Stimulated activated CD8-positive, alpha-beta memory T cell treated with anti-CD3 and anti-CD28 coated beads, Interleukin-7, amount 100 ng/mL, for 24 hours (primary cell): ENCODE results near the gene TIAM2.
A peak's percentile ranks its signal among the peaks of the same experiment; 100 is the strongest.

Experiments used
- DNase-seq: peaks from one replicate; pipeline ENCODE4 v3.0.0-alpha.2; 2020; ENCODE audit warnings: low read depth

Gene TIAM2

DNA sequence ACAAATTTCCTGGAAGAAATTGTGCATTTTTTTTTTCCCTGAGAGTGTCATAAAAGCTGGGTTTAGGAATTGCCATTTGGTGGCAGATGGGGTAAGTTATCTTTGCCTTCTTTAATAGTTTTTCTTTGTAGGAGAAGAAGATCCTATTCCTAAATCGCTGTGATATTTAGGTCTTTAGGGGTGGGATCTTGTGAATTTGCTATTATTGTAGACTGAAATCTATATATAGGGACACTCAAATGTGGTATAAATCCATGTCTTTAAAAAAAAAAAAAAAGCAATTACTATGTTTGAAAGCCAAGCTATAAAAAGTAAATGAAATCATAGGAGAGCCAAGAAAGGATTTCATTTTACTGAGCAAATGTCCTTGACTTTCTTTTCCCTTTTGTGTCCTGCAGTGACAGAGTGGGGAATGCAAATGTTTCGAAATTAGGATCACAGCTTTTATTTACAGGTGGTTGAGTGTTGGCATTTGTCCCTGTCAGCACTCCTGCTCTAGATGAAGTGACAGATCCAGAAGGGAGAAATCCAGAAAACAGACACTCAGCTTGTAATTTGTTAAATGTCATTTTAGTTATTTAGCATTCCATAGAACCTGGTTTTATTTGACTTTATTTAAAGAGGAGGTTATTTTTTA lies 29.4 kb downstream of the TIAM2 start:
- no peak for DNase-seq

DNA sequence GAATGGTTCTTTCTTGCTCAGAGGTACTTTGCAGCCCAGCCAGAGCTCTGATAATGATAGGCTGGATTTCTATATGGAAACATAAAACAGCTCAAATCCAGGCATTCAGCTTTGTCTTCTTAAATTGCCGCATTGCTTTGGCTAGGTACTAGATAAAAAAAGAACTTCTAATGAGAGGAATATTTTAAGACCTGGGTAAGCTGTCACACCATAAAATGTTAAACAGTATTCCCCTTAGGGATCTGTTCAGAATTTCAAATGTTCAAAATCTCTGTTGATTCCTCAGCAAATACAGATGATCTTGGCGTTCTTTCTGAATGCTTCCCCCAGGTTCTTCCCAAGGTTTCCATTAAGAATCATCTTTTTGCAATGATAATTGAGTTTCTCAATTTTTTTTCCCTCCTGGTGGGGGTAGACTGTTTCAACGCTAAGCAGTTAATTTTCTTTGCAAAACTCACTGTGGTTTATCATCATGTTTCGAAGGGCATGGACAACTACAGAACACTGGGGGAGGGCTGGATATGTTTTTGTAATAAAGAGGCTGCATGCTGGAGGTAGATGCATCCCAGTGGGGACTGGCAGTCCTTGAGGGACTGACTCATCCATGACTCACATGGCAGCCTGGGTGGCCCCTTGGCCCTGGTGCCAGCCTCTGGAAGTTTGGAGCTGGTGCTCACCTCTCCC lies 31.0 kb downstream of the TIAM2 start:
- DNase-seq, result no peak

DNA sequence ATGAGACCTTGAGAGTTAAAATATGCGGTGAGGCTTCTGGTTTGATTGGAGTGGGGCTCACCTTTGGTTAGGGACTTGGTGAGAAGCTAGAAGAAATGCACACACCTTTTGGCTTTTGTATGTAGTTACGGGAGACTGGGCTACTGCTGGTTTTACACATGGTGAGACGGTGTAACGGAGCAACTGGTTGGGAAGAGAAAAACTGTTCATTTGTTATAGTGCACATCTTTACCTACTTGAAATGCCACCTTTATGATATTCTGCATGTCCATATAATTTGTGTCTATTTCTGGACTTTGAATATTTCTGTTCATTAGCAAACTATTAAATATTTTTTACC lies 31.6 kb downstream of the TIAM2 start:
- DNase-seq, result no peak

DNA sequence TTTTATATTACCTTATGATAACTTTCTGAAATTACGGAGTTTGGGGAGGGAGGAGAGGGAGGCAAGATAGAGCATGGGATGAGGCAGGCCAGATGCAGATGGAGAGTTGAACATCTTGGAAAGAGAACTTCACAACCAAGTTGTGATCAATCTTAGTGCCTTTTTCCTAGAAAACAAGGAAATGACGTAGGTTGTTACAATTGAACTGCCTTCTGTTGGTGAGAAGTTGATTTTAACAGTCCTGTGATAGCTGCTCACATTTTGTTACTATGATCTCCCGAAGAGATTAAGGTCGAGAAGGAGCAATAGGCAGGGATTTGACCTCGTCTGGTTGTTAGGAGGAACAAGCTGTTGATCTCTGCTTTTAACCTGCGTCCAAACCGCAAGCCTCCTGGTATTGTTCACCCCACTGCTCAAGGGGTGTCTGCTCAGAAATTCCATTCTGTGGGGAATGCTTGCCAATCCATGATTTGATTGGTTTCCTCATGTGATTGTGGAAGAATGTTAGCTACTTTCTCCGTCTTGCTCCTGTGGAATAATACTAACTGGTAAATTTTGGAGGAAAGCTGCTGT lies 35.1 kb downstream of the TIAM2 start:
- no peak for DNase-seq

DNA sequence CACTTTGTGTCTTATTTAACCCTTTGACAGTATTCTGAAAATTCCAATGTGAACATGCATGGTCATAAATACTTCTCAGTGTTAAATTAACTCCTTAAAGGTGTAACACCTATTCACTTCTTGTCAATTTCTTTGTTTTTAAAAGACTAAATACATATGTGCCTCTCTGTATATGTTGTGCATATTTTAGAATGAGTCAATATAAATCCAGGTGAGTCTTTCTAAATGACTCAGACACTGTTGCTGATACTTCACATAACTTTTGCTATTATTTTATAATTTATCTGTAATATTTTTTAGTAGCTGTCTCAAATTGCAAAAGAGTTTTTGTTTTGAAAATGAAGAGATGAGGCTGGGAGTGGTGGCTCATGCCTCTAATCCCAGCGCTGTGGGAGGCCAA lies 36.0 kb downstream of the TIAM2 start:
- DNase-seq, result no peak

DNA sequence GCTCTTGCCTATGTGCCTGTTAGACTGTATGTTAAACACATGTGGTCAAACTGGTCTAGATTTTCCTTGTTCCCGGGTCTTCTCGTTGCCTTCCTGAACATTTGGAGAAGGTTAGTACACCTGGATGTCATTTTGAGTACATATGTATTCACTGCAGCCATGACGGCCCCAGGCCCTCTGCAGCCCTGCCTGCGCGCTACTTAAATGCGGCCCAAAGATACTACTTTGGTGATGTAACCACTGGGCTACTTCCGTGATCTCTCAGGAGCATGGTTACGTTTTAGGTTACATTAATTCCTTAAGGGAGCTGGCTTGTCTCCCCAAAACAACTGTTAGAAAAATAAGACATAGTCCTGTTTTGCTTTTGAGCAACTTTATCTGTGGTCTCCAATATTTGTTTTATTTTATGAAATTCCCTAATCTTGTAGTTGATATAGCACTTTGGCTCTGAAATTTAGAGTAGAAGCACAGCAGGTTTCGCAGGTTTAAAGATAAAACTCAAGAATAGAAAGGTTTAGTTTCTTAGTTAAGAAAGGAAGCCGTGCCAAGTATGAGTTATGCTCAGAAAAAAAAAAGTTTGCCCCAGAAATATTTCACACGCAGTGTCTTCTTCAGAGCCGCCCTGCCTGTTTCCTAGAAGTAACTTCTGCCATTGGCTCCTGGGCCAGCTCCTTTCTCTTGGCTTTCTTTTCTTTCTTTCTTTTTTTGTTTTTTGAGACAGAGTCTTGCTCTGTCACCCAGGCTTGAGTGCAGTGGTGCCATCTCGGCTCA lies 38.1 kb downstream of the TIAM2 start:
- DNase-seq, result no peak

DNA sequence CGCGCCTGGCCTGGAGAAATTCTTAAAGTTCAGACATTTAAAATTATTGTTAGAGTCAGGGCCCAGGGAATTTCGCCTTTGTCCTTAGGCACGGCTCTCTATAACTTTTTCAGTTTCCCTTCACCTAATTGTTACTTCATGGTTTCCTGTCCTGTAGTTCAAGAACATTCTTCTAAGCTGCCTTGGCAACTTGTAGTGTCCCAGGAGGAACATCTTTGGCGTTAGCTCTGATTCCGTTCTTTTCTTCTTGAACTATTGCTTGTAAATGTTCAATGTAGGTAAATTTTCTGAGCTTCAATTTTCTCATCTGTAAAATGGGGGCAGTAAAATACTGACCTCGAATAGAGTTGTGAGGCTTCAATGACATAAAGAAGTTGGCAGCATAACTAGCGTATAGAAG lies 41.8 kb downstream of the TIAM2 start:
- no peak for DNase-seq

DNA sequence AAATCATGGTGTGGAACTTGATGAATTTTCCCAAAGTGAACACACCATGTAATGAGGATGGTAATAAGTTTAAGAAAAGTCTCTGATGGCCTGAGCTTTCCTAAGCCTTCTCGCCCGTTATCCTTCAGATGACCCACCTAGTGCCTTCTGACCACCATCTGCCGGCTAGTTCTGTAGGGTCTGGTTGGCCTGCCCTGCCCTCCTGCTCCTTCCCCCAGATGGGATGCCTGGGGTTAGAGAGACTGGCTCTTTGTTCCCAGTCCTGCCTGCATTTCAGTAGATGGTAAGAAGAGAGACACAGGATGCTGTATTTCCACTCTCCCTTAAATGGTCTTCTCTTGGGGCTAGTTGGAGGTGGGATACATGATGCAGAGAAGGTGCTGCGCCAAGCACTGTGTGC lies 43.0 kb downstream of the TIAM2 start:
- no peak for DNase-seq

DNA sequence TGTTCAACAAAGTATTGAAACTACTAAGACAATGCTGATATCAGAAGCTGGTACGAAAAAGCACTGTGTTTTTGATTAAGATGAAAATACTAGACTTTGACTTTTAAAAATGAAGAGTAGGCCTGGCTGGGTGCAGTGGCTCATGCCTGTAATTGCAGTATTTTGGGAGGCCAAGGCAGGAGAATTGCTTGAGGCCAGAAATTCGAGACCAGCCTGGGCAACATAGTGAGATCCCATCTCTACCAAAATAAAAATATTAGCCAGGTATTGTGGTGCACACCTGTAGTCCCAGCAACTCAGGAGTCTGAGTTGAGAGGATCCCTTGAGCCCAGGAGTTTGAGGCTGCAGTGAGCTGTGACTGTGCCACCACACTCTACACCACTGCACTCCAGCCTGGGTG lies 43.4 kb downstream of the TIAM2 start:
- DNase-seq, result no peak

DNA sequence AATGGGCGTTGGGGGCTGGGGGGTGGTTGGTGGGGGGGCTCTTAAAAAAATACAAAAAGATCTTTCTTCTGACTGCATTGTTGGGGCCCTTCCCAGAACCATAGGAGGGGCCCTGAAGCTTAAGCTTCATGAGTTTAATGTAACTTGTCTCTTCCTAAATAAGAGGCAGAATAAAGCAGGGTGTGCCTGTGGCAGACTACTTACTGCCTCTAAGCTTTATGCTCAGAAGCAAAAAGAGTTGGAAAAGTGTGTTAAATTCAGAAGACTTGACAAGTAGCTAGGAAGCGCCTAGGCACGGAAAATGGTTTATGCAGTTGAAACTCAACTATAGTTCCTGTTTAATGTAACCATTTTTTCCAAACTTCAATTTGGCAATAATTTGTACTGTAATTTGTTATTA lies 44.5 kb downstream of the TIAM2 start:
- DNase-seq, result no peak

DNA sequence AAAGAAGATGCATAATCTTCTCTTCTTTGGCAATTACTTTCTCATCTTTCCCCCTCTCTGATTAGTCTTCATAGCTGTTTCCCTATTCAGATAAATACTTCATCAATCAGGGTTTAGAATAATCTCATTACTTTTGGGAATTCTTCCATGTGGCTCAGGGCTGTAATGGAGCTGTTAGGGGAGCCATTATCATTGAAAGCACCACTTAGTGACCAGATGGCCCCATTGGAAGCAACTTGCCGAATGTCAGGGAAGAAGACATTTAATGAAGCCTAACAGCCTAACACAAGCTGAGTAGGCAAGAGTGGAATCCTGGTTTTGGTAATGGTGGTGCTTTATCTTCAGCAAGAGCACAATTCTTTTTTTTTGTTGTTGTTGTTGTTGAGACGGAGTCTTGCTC lies 45.0 kb downstream of the TIAM2 start:
- no peak for DNase-seq

DNA sequence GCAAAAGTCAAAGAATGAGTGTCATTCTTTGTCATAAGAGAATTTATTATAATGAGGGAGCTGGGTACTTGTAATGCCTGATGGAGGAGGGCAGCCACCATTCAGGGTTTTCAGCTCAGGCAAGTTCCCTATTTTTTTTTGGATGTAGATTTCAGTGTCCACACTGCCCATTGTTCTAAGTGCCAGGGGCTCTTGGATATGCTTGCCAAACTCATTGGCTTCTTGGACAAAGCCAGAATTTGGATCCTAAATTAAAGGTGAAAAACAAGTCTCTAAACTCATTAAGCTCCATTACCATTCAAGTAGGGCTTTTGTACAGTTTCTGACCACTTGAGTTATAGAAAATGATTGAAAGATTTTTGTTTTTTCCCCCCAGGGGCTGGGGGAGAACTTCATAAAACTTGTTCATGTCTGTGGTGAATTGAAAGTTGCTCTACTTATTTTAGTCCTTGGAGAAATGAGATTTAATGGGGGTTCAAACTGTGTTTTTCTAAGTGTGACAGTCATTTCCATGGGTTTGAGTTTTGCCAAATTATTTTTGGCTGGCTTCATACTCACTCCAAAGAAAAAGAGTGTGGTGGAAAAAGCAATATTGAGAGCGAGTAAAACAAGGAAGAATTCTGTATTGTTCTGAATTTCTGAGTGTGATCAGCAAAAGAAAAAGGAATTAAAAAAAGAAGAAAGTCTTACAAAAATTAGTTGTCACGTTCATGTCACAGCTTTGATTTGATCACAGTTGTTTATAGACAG lies 46.0 kb downstream of the TIAM2 start:
- no peak for DNase-seq

DNA sequence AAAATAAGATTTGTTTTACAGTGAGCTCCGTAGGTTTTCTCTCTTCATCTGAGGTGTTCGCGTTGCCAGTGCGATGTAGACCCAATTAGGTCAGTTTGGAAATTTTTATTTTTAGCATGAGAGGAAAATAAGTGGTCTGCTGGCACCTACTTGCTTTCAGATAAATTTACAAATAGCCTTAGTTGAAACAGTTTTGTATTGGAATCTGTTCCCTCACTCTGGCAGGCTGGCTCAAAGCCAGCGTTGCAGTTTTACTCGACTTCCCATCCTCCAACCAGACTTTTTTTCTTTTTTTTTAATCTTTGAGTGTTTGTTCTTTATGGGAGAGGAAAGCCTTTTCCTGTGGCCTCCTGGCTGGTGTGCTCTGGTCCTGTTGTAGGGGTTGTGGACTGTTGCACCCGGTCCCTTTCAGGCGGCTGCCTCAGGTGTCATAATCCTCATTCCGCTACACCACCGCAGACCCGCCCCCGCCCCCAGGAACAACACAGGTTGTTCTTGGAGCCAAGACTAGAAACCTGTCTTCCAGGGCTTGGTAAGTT lies 46.7 kb downstream of the TIAM2 start:
- DNase-seq, result no peak

DNA sequence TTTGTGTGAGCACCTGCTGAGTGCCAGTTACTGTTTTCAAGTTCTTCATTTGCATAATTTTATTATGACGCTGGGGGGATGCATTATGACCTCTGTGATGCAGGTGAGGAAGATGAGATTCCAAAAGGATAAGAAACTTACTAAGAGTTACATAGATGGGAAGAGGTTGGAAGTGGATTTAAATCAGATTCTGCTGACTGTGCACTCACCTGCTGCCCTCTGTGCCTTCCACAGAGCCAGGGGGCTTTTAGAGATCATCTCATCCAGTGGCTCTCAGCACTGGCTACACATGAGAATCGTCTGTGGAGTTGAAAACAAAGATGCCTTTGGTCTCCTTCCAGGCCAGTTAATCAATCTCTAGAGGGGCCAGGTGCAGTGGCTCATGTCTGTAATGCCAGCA lies 47.9 kb downstream of the TIAM2 start:
- DNase-seq, result no peak

DNA sequence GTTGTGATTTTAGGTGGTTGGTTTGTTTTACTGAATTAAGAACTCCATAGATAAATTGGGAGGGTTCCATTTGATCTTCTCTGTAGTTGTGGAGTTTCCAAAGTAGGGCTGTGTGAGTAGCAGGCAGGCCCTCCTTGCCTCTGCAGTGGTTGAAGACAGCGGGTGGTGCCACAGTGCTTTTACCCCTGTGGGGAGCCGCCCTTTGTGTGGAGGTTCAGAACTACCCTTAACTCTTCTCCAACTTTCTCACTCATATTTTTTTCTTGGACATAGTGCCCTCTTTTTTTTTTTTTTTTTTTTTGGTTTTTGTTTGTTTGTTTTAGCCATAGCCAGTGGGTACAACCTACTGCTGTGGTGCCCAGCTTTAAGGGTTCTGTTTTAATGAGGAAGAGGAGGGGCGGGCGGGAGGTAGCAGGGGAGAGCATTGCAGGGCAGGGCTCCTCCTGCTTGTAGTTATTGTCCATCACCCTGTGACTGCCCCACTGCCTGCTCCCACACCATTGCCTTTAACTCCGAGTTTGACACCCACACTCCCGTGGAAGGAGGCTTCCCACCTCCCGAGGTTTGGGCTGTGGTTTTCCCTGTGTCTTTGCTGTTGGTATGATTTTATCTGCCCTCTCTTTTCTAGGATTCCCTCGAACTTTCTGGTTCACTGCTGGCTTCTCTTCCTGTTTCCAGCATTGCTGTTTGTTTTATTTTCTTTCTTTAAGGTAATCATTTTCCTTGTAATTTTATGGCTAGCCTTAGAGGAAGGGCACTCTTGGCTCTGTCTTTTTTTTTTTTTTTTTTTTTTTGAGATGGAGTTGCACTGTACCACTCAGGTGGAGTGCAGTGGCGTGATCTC lies 50.7 kb downstream of the TIAM2 start:
- DNase-seq, result no peak

DNA sequence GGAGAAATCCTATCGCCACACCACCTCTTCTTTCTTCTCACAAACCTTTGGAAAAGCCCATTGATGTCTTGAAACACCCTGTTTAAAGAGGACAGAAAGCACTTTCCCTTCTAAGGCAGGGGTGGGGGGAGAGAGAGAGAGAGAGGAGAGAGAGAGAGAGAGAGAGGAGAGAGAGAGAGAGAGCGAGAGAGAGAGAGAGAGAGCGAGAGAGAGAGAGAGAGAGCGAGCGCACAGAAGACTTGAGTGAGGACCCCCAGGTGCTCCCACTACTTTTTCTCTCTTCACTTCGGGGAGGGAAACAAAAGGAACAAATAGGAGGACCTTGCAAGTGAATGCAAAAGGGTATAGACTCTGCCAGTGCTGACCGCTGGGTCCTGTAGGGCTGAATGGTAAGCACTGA lies 52.4 kb downstream of the TIAM2 start:
- DNase-seq, result no peak

DNA sequence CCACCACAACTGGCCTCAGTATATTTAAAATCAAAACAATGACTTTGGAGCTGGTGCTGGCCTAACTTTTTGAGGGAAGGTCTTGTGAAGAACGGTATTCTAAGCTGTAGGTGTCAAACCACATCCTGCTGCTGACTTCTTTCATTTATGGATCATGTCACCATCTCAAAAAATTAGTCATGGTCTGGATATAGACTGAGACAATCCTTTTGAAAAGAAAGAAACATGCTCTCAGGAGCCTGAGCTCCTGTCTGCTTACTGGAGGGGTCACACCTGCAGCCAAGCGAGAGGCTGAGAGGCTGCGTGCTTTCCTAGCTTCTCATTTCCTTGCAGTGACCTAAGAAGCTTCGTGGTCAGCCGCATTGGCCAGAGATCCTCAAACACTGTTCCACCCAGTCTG lies 55.2 kb downstream of the TIAM2 start:
- DNase-seq, result peak; percentile 9

DNA sequence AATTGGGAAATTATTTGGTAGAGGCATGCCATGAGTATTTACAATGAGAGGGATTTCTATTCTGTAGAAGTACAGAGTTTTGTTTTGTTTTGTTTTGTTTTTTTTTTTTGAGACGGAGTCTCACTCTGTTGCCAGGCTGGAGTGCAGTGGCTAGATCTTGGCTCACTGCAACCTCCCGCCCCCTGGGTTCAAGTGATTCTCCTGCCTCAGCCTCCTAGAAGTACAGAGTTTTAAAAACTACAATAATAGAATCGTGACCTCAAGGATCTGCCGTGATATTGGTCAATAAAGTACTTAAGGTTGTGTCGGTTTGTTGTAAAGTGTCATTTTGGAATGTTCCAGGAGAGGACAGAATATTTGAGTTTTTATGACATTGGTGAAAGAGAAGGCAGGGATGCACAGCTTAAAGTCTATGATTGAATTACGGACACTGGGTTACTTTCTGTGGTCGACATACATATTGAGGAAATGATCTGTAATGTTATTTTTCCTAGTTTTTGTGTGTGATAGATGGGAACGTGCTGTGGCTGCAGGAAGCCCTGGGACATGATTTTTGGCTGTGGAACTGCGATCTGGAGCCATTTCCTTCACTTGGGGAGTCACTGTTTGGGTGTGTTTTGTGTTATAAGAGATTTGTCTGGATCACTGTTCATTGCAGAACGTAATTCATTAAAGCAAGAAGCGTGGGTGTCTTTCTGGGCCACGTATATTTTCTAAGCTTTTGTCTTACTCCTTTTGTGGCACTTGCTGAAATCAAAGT lies 59.6 kb downstream of the TIAM2 start:
- DNase-seq, result no peak

DNA sequence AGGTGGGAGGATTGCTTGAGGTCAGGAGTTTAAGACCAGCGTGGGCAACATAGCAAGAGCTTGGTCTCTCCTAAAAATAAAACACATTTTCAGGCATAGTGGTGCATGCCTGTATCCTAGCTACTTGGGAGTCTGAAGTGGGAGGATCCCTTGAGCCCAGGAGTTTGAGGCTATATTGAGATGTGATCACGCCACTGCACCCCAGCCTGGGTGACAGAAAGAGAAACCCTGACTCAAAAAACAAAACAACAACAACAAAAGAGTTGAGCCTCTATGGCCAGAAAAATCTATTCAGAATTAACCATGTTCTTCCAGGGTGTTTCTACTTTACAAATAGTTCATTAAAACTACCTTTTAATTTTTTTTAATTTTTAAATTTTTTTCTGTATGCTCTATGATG lies 60.6 kb downstream of the TIAM2 start:
- no peak for DNase-seq

DNA sequence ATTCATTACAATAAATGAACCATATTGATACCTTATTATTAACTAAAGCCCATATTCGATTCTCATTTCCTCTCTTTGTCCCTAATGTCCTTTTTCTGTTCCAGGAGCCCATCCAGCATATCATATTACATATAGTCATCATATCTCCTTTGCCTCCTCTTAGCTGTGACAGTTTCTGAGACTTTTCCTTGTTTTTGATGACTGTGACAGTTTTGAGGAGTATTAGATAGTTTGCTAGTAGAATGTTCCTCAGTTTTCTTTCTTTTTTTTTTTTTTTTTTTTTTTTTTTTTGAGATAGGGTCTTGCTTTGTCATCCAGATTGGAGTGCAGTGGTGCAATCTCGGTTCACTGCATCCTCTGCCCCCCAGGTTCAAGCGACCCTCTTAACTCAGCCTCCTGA lies 61.6 kb downstream of the TIAM2 start:
- no peak for DNase-seq

DNA sequence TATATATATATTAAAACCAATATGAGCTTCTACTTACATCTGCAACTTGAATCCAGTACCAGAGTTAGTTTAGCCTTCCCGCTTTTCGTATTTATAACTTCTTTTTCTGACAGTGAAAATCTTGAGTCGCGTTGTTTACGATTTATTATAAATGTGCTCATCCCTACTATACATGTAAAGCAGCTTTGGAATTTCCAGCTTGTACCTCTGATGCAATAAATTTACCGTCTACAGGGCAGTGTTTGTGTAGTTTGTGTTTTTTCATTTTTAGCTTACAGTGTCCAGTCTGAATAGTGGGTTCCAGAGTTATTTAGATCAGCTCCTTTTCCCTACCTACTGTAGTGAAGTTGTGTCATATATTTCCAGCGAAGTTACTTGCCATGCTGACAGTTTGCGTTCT lies 66.3 kb downstream of the TIAM2 start:
- no peak for DNase-seq
